ENCODE measurements around the gene CARMIL1.

CARMIL1 gene

DNA sequence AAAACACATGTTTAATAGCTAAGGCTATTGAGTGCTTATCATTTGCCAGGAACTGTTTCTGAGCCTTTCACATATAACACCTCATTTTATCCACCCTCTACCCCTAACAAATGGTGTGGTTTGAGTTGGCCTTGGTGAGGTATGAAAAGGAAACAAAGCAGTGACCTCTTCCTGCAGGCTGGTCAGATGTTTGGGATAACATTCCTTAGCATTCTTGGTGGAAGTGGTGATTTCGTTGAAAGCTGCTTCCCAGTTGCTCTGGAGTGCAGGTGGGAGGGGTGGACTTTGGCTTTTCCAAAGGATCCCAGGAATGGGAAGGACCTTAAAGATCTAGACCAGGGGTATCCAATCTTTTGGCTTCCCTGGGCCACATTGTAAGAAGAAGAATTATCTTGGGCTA is 41.3 kb downstream of the CARMIL1 start:
- TF ChIP-seq, protein P1, sequence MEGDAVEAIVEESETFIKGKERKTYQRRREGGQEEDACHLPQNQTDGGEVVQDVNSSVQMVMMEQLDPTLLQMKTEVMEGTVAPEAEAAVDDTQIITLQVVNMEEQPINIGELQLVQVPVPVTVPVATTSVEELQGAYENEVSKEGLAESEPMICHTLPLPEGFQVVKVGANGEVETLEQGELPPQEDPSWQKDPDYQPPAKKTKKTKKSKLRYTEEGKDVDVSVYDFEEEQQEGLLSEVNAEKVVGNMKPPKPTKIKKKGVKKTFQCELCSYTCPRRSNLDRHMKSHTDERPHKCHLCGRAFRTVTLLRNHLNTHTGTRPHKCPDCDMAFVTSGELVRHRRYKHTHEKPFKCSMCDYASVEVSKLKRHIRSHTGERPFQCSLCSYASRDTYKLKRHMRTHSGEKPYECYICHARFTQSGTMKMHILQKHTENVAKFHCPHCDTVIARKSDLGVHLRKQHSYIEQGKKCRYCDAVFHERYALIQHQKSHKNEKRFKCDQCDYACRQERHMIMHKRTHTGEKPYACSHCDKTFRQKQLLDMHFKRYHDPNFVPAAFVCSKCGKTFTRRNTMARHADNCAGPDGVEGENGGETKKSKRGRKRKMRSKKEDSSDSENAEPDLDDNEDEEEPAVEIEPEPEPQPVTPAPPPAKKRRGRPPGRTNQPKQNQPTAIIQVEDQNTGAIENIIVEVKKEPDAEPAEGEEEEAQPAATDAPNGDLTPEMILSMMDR (IDR thresholded peaks at IDR 0.05), result no peak

DNA sequence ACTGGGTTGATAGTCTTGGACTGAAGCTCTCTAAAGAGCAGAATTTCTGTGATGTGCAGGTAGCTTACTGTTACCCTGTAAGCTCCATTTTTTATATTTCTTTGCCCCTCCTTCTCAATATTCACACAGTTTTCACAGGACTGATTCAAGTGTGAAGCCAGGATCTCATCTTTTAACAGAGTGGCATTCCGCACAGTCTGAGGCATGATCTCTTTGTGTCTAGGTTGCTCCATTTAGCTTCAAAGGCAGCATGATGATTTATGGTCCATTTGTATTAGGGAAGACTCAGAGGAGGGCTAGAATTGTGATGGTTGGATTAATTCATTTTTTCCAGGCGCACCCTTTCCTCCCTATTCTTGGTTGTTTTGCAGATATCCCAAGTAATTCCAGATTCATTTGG is 43.5 kb downstream of the CARMIL1 start:
- TF ChIP-seq, protein P1 (IDR thresholded peaks at IDR 0.05), result no peak

DNA sequence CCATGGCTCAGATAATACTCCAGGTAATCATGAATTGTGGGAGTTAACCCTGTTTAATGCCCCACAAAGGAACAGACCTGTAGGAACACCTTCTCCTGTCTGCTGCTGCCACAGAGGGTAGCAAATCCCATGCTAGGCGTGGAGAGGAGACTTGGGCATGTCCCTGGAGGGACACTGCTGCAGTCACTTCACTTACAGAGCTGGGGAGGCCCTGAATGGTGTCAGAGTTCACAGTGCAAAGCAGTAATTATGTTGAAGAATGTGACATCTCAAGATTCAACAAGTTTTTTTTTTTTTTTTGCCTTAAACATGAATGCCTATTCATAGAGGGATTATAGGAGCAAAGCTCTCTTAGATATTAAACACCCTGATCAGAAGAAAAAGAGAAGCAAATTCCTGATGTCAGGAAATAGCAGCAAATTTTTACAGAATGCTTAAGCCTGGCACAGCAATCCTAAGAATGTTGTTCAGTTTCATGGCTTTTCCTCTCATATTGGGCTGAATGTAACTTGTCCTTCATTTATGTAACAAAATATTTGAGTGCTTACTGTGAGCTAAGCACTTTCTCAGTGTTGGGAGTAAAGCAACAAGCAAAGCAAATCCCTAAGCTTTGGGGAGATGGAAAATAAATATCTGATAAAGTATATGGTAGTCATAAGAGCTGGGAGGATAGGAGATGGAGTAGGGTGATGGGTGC is 45.0 kb downstream of the CARMIL1 start:
- TF ChIP-seq, protein P1 (IDR thresholded peaks at IDR 0.05), result no peak

DNA sequence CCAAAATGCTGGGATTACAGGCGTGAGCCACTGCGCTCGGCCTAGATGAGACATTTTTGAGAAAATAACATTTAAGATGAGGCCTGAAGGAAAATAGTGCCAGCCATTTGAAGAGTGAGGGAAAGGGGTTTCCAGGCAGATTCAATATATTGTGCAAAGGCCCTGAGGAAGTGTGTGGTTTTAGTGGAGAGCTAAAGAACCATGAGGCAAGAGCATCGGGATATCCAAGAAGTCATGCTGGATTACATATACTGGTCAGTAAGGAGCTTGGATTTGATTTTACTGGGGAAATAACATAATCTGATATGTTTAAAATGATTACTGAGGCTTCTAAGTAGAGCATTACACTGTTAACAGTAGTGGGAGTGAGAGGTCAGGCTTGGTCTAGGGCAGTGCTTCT is 47.0 kb downstream of the CARMIL1 start:
- TF ChIP-seq, protein P1 (IDR thresholded peaks at IDR 0.05), result no peak

DNA sequence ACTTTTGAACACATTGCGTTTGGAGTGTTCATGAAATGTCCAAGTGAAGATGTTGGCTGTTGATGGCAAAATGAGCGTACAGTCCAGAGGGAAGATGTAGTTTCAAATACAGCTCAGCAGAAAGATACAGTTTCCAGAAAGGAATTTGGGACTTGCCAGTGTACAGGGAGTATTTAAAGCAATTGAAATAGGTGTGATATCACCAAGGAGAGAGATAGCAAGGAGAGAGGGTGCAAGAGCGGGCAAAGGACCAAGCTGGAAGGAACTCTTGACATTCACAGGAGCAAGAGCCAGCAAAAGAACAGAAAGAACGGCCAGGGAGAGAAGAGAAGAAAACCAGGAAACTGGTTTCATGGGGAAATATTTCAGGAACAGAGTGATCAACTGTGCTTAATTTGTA is 47.8 kb downstream of the CARMIL1 start:
- TF ChIP-seq, protein P1 (IDR thresholded peaks at IDR 0.05), result no peak

DNA sequence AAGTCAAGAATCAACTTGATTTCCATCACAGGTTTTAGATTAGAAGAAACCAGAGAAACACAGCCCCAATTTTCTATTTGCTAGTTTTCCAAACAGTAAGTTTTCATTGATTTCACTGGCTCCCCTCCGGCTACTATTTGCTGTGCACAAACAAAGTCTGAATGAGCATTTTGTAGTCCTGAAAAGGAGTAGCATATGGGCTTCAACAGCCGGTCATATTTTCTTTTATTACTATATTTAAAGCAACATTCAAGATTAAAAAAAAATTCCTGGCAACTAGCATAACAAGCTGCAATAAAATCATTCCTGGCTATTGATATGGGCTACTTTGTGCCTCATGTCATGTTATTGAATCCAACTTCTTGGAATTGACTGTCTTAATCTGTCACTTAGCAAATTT is 48.3 kb downstream of the CARMIL1 start:
- TF ChIP-seq, protein P1 (IDR thresholded peaks at IDR 0.05), result no peak

DNA sequence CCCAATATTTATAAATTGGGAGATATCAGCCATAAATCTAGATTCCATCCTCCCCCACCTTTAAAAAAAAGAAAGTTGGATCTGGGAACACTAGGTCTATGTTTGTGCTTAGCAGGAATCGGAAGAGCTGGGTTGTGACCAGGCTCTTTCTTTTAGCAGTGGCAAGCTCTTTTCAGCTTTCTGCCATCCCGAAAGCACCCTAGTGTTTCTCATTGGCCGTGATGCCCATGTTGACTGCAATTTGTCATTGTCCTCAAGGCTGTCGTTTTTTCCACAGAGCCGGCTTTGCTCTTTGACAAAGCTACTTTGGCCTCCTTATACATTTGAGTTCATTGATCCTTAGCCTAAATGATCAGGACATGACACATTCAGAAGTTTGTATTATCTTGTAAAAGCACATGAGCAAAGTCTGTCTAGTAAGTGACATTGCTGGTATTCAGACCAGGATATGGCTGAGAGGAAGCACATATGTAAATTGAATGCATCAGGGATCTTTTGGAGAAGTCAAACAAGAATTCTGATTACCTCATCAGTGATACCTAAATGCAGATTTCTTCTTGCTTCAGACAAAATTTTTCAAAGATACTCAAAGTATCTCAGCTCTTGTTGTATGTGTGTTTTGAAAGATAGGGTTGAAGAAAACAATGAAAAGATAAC is 50.1 kb downstream of the CARMIL1 start:
- TF ChIP-seq, protein P1 (IDR thresholded peaks at IDR 0.05), result no peak
